MM.1S (cell line): Measurements from ENCODE around the gene LIMS1.

ENCODE experiments used
- DNase-seq: peaks from one replicate; pipeline ENCODE4 v3.0.0-alpha.2; 2015
- H2AFZ ChIP-seq: fragments of 300-600 bp; sonication (generic); 2 replicates; pipeline ENCODE4 v1.6.0; 2016; ENCODE audit warnings: antibody characterized with exemption, low read length
- H3F3A ChIP-seq: fragments of 300-600 bp; sonication (generic); 2 replicates; pipeline ENCODE4 v1.6.1; 2016; ENCODE audit warnings: mild to moderate bottlenecking, antibody characterized with exemption, low read length, moderate library complexity, mixed read lengths; ENCODE audit not compliant: insufficient read depth
- H3K27ac ChIP-seq: fragments of 300-600 bp; sonication (generic); 2 replicates; pipeline ENCODE4 v1.5.1; 2016; ENCODE audit warnings: mild to moderate bottlenecking, low read length
- H3K27me3 ChIP-seq: fragments of 300-600 bp; sonication (generic); replicated peaks from 2 replicates; pipeline ENCODE4 v1.6.0; 2016; ENCODE audit warnings: low read length; ENCODE audit not compliant: insufficient read depth
- H3K36me3 ChIP-seq: fragments of 300-600 bp; sonication (generic); replicated peaks from 2 replicates; pipeline ENCODE4 v1.6.1; 2016; ENCODE audit warnings: mild to moderate bottlenecking, low read length, mixed read lengths; ENCODE audit not compliant: insufficient read depth
- H3K4me1 ChIP-seq: fragments of 300-600 bp; sonication (generic); 2 replicates; pipeline ENCODE4 v1.6.1; 2016; ENCODE audit warnings: low read length, mixed read lengths
- H3K4me2 ChIP-seq: fragments of 300-600 bp; sonication (generic); 2 replicates; pipeline ENCODE4 v1.6.0; 2016; ENCODE audit warnings: low read depth, low read length
- H3K4me3 ChIP-seq: fragments of 300-600 bp; sonication (generic); 2 replicates; pipeline ENCODE4 v1.5.1; 2016; ENCODE audit warnings: low read length, mixed read lengths
- H3K79me2 ChIP-seq: fragments of 300-600 bp; sonication (generic); 2 replicates; pipeline ENCODE4 v1.6.1; 2016; ENCODE audit warnings: mixed run types, low read length, mixed read lengths
- H3K9ac ChIP-seq: fragments of 300-600 bp; sonication (generic); 2 replicates; pipeline ENCODE4 v1.6.1; 2016; ENCODE audit warnings: low read length, mixed read lengths
- H3K9me2 ChIP-seq: fragments of 300-600 bp; sonication (generic); replicated peaks from 2 replicates; pipeline ENCODE4 v1.6.1; 2016; ENCODE audit warnings: mild to moderate bottlenecking, low read length, mixed read lengths; ENCODE audit not compliant: insufficient read depth
- H3K9me3 ChIP-seq: fragments of 300-600 bp; sonication (generic); replicated peaks from 2 replicates; pipeline ENCODE4 v1.6.1; 2016; ENCODE audit warnings: mild to moderate bottlenecking, low read length, mixed read lengths; ENCODE audit not compliant: insufficient read depth
- H4K20me1 ChIP-seq: fragments of 300-600 bp; sonication (generic); 2 replicates; pipeline ENCODE4 v1.6.1; 2016; ENCODE audit warnings: mild to moderate bottlenecking, low read length, moderate library complexity, mixed read lengths; ENCODE audit not compliant: insufficient read depth
- CTCF ChIP-seq: fragments of 300-600 bp; sonication (generic); IDR thresholded peaks from 2 replicates; pipeline ENCODE4 v1.5.1; 2016; ENCODE audit warnings: antibody characterized with exemption, low read length, mixed read lengths
- EZH2 ChIP-seq: fragments of 300-600 bp; sonication (generic); optimal IDR thresholded peaks from 2 replicates; pipeline ENCODE3; 2017; ENCODE audit warnings: low read depth, mild to moderate bottlenecking, antibody characterized with exemption, low read length, mixed read lengths
- EZH2phosphoT487 ChIP-seq: fragments of 300-600 bp; sonication (generic); IDR thresholded peaks from 2 replicates; pipeline ENCODE4 v1.6.1; 2018; ENCODE audit warnings: antibody characterized with exemption, low read length

The LIMS1 gene

GRCh38 chr2:108611021-108611420, 76.8 kb downstream of the LIMS1 start:
- H4K20me1 ChIP-seq: no peaks in the 10 kb centered on the region
- no peak overlapping the region for H3K4me3 ChIP-seq
- no peaks in the 10 kb centered on the region for H3K9me3 ChIP-seq
- 0 out of 2 replicates have a peak overlapping the region, but pooled peaks have one; percentile 9 for H3K9ac ChIP-seq
- H3K9me2 ChIP-seq: no peaks in the 10 kb centered on the region
- no peak overlapping the region for H2AFZ ChIP-seq
- H3F3A ChIP-seq: peaks cover 40% of the 10 kb centered on the region
- no peak for DNase-seq
- no peak overlapping the region; the same call in 1 of the 2 replicates for H3K4me2 ChIP-seq
- H3K27me3 ChIP-seq: no peaks in the 10 kb centered on the region
- H3K36me3 ChIP-seq: no peaks in the 10 kb centered on the region
- TF ChIP-seq EZH2 (no peak), EZH2phosphoT487 (no peak), CTCF (no peak)
- H3K79me2 ChIP-seq: peaks cover 80% of the 10 kb centered on the region
- H3K4me1 ChIP-seq: peaks cover 80% of the 10 kb centered on the region
- peak overlapping the region; percentile 97; the same call in 1 of the 2 replicates for H3K27ac ChIP-seq

- H3K4me1 ChIP-seq: peaks cover 74% of the 10 kb centered on the region
- no peaks in the 10 kb centered on the region for H3K27me3 ChIP-seq
- H3K9ac ChIP-seq: peak overlapping the region; percentile 73
- H3F3A ChIP-seq: peaks cover 30% of the 10 kb centered on the region
- DNase-seq: peak; percentile 86
- H3K9me3 ChIP-seq: no peaks in the 10 kb centered on the region
- peak overlapping the region; percentile 72 for H3K4me2 ChIP-seq
- H4K20me1 ChIP-seq: no peaks in the 10 kb centered on the region
- H3K4me3 ChIP-seq: peak overlapping the region; percentile 35
- H3K9me2 ChIP-seq: no peaks in the 10 kb centered on the region
- H3K79me2 ChIP-seq: peaks cover 80% of the 10 kb centered on the region
- peak overlapping the region; percentile 97 for H3K27ac ChIP-seq
- TF ChIP-seq CTCF (no peak), EZH2phosphoT487 (no peak), EZH2 (no peak)
- H2AFZ ChIP-seq: no peak overlapping the region
- no peaks in the 10 kb centered on the region for H3K36me3 ChIP-seq
Measured at GRCh38 chr2:108612153-108612513, 77.9 kb downstream of the LIMS1 start.

- Histone ChIP-seq H3K79me2 (peaks cover 80% of the 10 kb centered on the region), H3K9me2 (no peaks in the 10 kb centered on the region), H3K4me1 (peaks cover 69% of the 10 kb centered on the region), H3F3A (peaks cover 30% of the 10 kb centered on the region), H4K20me1 (no peaks in the 10 kb centered on the region), H3K9ac (peak overlapping the region; percentile 73), H3K27ac (peak overlapping the region; percentile 97), H2AFZ (no peak overlapping the region), H3K27me3 (no peaks in the 10 kb centered on the region), H3K9me3 (no peaks in the 10 kb centered on the region), H3K4me2 (peak overlapping the region; percentile 72), H3K4me3 (peak overlapping the region; percentile 35), H3K36me3 (no peaks in the 10 kb centered on the region)
- TF ChIP-seq EZH2phosphoT487: no peak
- TF ChIP-seq EZH2: no peak
- TF ChIP-seq CTCF: no peak
- peak; percentile 77 for DNase-seq
Measured at GRCh38 chr2:108612514-108613183, 78.4 kb downstream of the LIMS1 start.
